IMR-90 (cell line): Measurements from ENCODE around the gene SUSD6. TPM values are rescaled to one million over a fixed set of nuclear protein-coding genes. Genes with fewer than 3 reads are reported as not detected.

Source experiments
- ATAC-seq: fragments of 200-7000 bp; cut with Tn5 transposase; 2 replicates; pipeline ENCODE4 v1.9.1; 2020; ENCODE audit warnings: low read depth, mild to moderate bottlenecking, moderate library complexity
- BruUV-seq: library from RNA; stranded (reverse); fragments of 400-500 nt; replicated peaks from 2 replicates; lab custom pipeline; 2021; lab: Mats Ljungman, UMichigan
- CTCF ChIA-PET: fragments of 300-600 bp; formaldehyde crosslinking; extraction: SDS; loops from one replicate; lab custom pipeline; 2021; ENCODE audit warnings: antibody characterized with exemption; lab: Yijun Ruan, JAX
- POLR2A ChIA-PET: fragments of 300-600 bp; sonication (Branson Sonifier 250); formaldehyde crosslinking; loops from one replicate; lab custom pipeline; 2022; ENCODE audit warnings: antibody characterized with exemption; ENCODE audit not compliant: unreplicated experiment; lab: Charles Lee
- DNase-seq: peaks from one replicate; pipeline ENCODE4 v3.0.0; 2013
- H2AFZ ChIP-seq: replicated peaks from 2 replicates; pipeline ENCODE3; 2013; ENCODE audit warnings: low read length, mild to moderate bottlenecking; ENCODE audit not compliant: poor library complexity
- H2AK5ac ChIP-seq: 2 replicates; pipeline ENCODE4 v1.6.1; 2013; ENCODE audit warnings: low read depth, low read length, inconsistent platforms
- H2AK9ac ChIP-seq: replicated peaks from 2 replicates; pipeline ENCODE3; 2013; ENCODE audit warnings: mild to moderate bottlenecking, low read depth, low read length, moderate library complexity; ENCODE audit not compliant: poor library complexity
- H2BK120ac ChIP-seq: 2 replicates; pipeline ENCODE4 v1.6.1; 2013; ENCODE audit warnings: low read depth, low read length, inconsistent platforms
- H2BK15ac ChIP-seq: 3 replicates; pipeline ENCODE4 v1.6.1; 2013; ENCODE audit warnings: low read depth, low read length, inconsistent platforms
- H2BK20ac ChIP-seq: 2 replicates; pipeline ENCODE4 v1.6.1; 2013; ENCODE audit warnings: low read depth, mild to moderate bottlenecking, inconsistent platforms, low read length, moderate library complexity
- H2BK5ac ChIP-seq: 2 replicates; pipeline ENCODE4 v1.6.1; 2013; ENCODE audit warnings: mild to moderate bottlenecking, low read depth, low read length, inconsistent platforms; ENCODE audit not compliant: poor library complexity, severe bottlenecking
- H3K14ac ChIP-seq: replicated peaks from 2 replicates; pipeline ENCODE4 v1.6.1; 2013; ENCODE audit warnings: low read depth, low read length, inconsistent platforms
- H3K18ac ChIP-seq: 2 replicates; pipeline ENCODE4 v1.6.1; 2013; ENCODE audit warnings: low read depth, low read length, control low read depth
- H3K23ac ChIP-seq: 2 replicates; pipeline ENCODE4 v1.6.1; 2013; ENCODE audit warnings: low read depth, low read length, inconsistent platforms
- H3K27ac ChIP-seq: 2 replicates; pipeline ENCODE4 v1.5.1; 2013; ENCODE audit warnings: mild to moderate bottlenecking, control low read depth, low read length; ENCODE audit not compliant: insufficient read depth
- H3K27me3 ChIP-seq: 2 replicates; pipeline ENCODE4 v1.6.1; 2013; ENCODE audit warnings: low read length; ENCODE audit not compliant: control insufficient read depth, insufficient read depth
- H3K36me3 ChIP-seq: 2 replicates; pipeline ENCODE4 v1.6.1; 2013; ENCODE audit warnings: low read length, mixed read lengths; ENCODE audit not compliant: control insufficient read depth, insufficient read depth
- H3K4ac ChIP-seq: 2 replicates; pipeline ENCODE4 v1.6.1; 2013; ENCODE audit warnings: low read depth, low read length, inconsistent platforms
- H3K4me1 ChIP-seq: 2 replicates; pipeline ENCODE4 v1.6.1; 2013; ENCODE audit warnings: low read length, mixed read lengths; ENCODE audit not compliant: control insufficient read depth, insufficient read depth
- H3K4me2 ChIP-seq: 2 replicates; pipeline ENCODE4 v1.6.1; 2013; ENCODE audit warnings: low read depth, mild to moderate bottlenecking, control low read depth, low read length, moderate library complexity
- H3K4me3 ChIP-seq: 2 replicates; pipeline ENCODE4 v1.5.1; 2013; ENCODE audit warnings: low read depth, mild to moderate bottlenecking, control low read depth, low read length, moderate library complexity; ENCODE audit not compliant: insufficient read depth
- H3K56ac ChIP-seq: 2 replicates; pipeline ENCODE4 v1.6.1; 2013; ENCODE audit warnings: low read length, inconsistent platforms; ENCODE audit not compliant: insufficient read depth; ENCODE audit errors: extremely low read depth
- H3K79me1 ChIP-seq, 2 experiments: 2 replicates each; pipeline ENCODE4 v1.6.1; 2013; ENCODE audit warnings: low read length in 2 of 2, inconsistent platforms in 1 of 2, low read depth in 1 of 2
- H3K9ac ChIP-seq: 2 replicates; pipeline ENCODE4 v1.6.1; 2013; ENCODE audit warnings: low read depth, low read length, control low read depth
- H3K9me1 ChIP-seq: 2 replicates; pipeline ENCODE4 v1.6.1; 2013; ENCODE audit warnings: low read length, inconsistent platforms; ENCODE audit not compliant: insufficient read depth
- H3K9me3 ChIP-seq: 2 replicates; pipeline ENCODE4 v1.6.1; 2013; ENCODE audit warnings: low read length; ENCODE audit not compliant: control insufficient read depth, insufficient read depth
- H4K20me1 ChIP-seq: 2 replicates; pipeline ENCODE4 v1.6.1; 2013; ENCODE audit warnings: low read length, inconsistent platforms; ENCODE audit not compliant: insufficient read depth
- H4K5ac ChIP-seq: 2 replicates; pipeline ENCODE4 v1.6.1; 2013; ENCODE audit warnings: mild to moderate bottlenecking, low read depth, low read length, control low read depth
- H4K8ac ChIP-seq, 2 experiments: 2 replicates each; pipeline ENCODE4 v1.6.1; 2013; ENCODE audit warnings: low read depth in 2 of 2, low read length in 2 of 2, control low read depth in 1 of 2, inconsistent platforms in 1 of 2
- H4K91ac ChIP-seq: 2 replicates; pipeline ENCODE4 v1.6.1; 2013; ENCODE audit warnings: low read depth, low read length, inconsistent platforms; ENCODE audit not compliant: insufficient read depth
- BHLHE40 ChIP-seq: fragments of 150-350 bp; IDR thresholded peaks from 2 replicates; pipeline ENCODE4 v1.6.1; 2016; ENCODE audit warnings: mild to moderate bottlenecking, low read depth, low read length
- CEBPB ChIP-seq: IDR thresholded peaks from 2 replicates; pipeline ENCODE4 v1.6.1; 2012; ENCODE audit warnings: low read depth, low read length, improper control_type of control experiment
- CHD1 ChIP-seq: IDR thresholded peaks from 2 replicates; pipeline ENCODE4 v1.6.1; 2012; ENCODE audit warnings: low read depth, low read length, improper control_type of control experiment
- FOS ChIP-seq: fragments of 150-350 bp; IDR thresholded peaks from 2 replicates; pipeline ENCODE4 v1.6.1; 2016; ENCODE audit warnings: low read depth, low read length
- MAFK ChIP-seq: IDR thresholded peaks from 2 replicates; pipeline ENCODE4 v1.6.1; 2012; ENCODE audit warnings: low read depth, low read length, improper control_type of control experiment
- MAZ ChIP-seq: IDR thresholded peaks from 2 replicates; pipeline ENCODE4 v1.6.1; 2012; ENCODE audit warnings: low read depth, mild to moderate bottlenecking, low read length, improper control_type of control experiment, moderate library complexity, borderline replicate concordance
- NFE2L2 ChIP-seq: fragments of 150-350 bp; IDR thresholded peaks from 2 replicates; pipeline ENCODE4 v1.6.1; 2016; ENCODE audit warnings: low read depth, mild to moderate bottlenecking, low read length
- RAD21 ChIP-seq: IDR thresholded peaks from 2 replicates; pipeline ENCODE4 v1.6.1; 2012; ENCODE audit warnings: low read length, improper control_type of control experiment
- RCOR1 ChIP-seq: IDR thresholded peaks from 2 replicates; pipeline ENCODE4 v1.6.1; 2012; ENCODE audit warnings: mild to moderate bottlenecking, low read length, improper control_type of control experiment; ENCODE audit not compliant: insufficient replicate concordance
- WGBS, 2 experiments: methylation state at CpG; one replicate each; pipeline versions ENCODE4 v1.1.5 to v1.1.7; 2013; ENCODE audit warnings: missing lambda C conversion rate in 2 of 2; ENCODE audit not compliant: insufficient read length in 1 of 2; ENCODE audit errors: extremely low coverage in 2 of 2; 5-methylcytosine and 5-hydroxymethylcytosine counted together
- dilution Hi-C: fragments of 300-500 bp; cut with HindIII; formaldehyde crosslinking; loops from one replicate; pipeline ENCODE4 v1.14.3; 2018; ENCODE audit warnings: low sequenced_read_pairs; ENCODE audit not compliant: unreplicated experiment
- in situ Hi-C: fragments of 300-500 bp; cut with MboI; formaldehyde crosslinking; loops from 3 replicates; pipeline ENCODE4 v1.14.3; 2019; ENCODE audit warnings: low sequenced_read_pairs, inconsistent platforms, mixed read lengths
- intact Hi-C: fragments of 100-400 bp; cut with micrococcal nuclease; formaldehyde crosslinking; loops from 2 replicates; pipeline ENCODE4 v1.10.0; 2022
- polyA plus RNA-seq, 3 experiments: library from polyadenylated mRNA; depleted of rRNA; stranded (reverse); fragments of >200 nt; gene quantifications; 2 replicates each; pipeline ENCODE4 v1.2.3, GENCODE V29; 2012; ENCODE audit warnings: low replicate concordance in 1 of 3
- total RNA-seq: library from RNA; depleted of rRNA; stranded (reverse); fragments of >200 nt; gene quantifications from 2 replicates; pipeline ENCODE4 v1.2.3, GENCODE V29; 2012
- TF ChIP-seq, protein P1 (sequence below): conservative IDR thresholded peaks from 2 replicates; pipeline ENCODE4 v1.5.1; 2012; ENCODE audit warnings: mild to moderate bottlenecking, low read depth, low read length, improper control_type of control experiment

SUSD6 gene
- total and polyA plus RNA-seq, 2 of the 4 experiments (the other 2 are of a cell fraction) = 2.3 to 10.1 TPM

DNA sequence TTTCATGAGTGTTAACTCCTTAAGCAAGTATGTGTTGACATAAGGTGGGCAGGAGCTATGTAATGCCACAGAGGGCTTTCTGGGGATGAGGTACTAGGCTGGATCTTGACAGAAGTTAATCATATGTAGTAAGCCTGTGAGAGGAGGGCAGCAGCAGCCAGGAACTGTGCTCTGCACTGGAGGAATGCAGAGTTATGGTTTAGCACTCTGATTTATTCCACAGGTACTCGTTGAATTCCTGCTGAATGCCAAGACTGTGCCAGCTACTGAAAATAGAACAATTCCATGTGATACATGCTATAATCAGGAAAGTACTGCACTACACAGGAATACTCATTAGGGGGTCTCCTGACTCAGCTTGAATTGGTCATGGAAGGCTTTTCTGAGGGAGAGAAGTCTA lies 58.7 kb downstream of the SUSD6 start:
- intact Hi-C loops (no loop called here), dilution Hi-C loops (no loop called here), in situ Hi-C loops (no loop called here)
- no peaks in the 10 kb centered on the region for H3K27me3 ChIP-seq
- H3K9me1 ChIP-seq = peaks cover 39% of the 10 kb centered on the region
- no CpG with 5 or more reads among the region's 1 CpG for WGBS, 2 experiments
- no peak for DNase-seq
- no peak overlapping the region for H3K56ac ChIP-seq
- peaks cover 50% of the 10 kb centered on the region for H4K20me1 ChIP-seq
- H4K5ac ChIP-seq = no peak overlapping the region
- H4K8ac ChIP-seq = no peak overlapping the region
- no peak overlapping the region for H3K9ac ChIP-seq
- no peaks in the 10 kb centered on the region for H3K36me3 ChIP-seq
- no TSS peak for BruUV-seq
- no peak overlapping the region for H3K4me2 ChIP-seq
- H3K18ac ChIP-seq = no peak overlapping the region
- H3K79me1 ChIP-seq = peaks cover 63 to 93% of the 10 kb centered on the region in 2 experiments
- H3K4ac ChIP-seq = no peak overlapping the region
- ChIA-PET CTCF (no interaction called here), POLR2A (no interaction called here)
- H2AK9ac ChIP-seq = no peak overlapping the region
- H4K91ac ChIP-seq = no peak overlapping the region
- H2AFZ ChIP-seq = no peak overlapping the region
- TF ChIP-seq NFE2L2 = no peak
- no peak for TF ChIP-seq FOS
- no peak for TF ChIP-seq CHD1
- TF ChIP-seq CEBPB = no peak
- TF ChIP-seq RCOR1 = no peak
- TF ChIP-seq RAD21 = no peak
- no peak for TF ChIP-seq MAFK
- TF ChIP-seq, protein P1, sequence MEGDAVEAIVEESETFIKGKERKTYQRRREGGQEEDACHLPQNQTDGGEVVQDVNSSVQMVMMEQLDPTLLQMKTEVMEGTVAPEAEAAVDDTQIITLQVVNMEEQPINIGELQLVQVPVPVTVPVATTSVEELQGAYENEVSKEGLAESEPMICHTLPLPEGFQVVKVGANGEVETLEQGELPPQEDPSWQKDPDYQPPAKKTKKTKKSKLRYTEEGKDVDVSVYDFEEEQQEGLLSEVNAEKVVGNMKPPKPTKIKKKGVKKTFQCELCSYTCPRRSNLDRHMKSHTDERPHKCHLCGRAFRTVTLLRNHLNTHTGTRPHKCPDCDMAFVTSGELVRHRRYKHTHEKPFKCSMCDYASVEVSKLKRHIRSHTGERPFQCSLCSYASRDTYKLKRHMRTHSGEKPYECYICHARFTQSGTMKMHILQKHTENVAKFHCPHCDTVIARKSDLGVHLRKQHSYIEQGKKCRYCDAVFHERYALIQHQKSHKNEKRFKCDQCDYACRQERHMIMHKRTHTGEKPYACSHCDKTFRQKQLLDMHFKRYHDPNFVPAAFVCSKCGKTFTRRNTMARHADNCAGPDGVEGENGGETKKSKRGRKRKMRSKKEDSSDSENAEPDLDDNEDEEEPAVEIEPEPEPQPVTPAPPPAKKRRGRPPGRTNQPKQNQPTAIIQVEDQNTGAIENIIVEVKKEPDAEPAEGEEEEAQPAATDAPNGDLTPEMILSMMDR = no peak
- no peak for TF ChIP-seq MAZ
- no peak for TF ChIP-seq BHLHE40
- no peak overlapping the region for H3K4me3 ChIP-seq
- H2BK20ac ChIP-seq = no peak overlapping the region
- H3K4me1 ChIP-seq = peaks cover 17% of the 10 kb centered on the region
- ATAC-seq = no peak
- H2AK5ac ChIP-seq = no peak overlapping the region; the same call in 1 of the 2 replicates
- H3K9me3 ChIP-seq = no peaks in the 10 kb centered on the region
- no peak overlapping the region for H3K27ac ChIP-seq
- no peak overlapping the region for H2BK120ac ChIP-seq
- H2BK15ac ChIP-seq = no peak overlapping the region
- H3K14ac ChIP-seq = no peak overlapping the region
- H3K23ac ChIP-seq = no peak overlapping the region
- no peak overlapping the region for H2BK5ac ChIP-seq
